ENCODE measurements around the gene RAB31.

RAB31 gene

GRCh38 chr18:9684881-9685614 lies 23.1 kb upstream of the RAB31 start:
- Histone ChIP-seq H3K4me1 (ENCODE audit: insufficient read depth, low read length) (0 out of 2 replicates have a peak, but pooled peaks cover 7% of the 10 kb centered on the region), H3K9me3 (ENCODE audit: control insufficient read depth, insufficient read depth, low read length) (no peaks in the 10 kb centered on the region), H3K9ac (ENCODE audit: low read depth, low read length) (no peak overlapping the region), H3K36me3 (ENCODE audit: insufficient read depth, low read length) (no peaks in the 10 kb centered on the region)

- 0 out of 2 replicates have a peak, but pooled peaks cover 7% of the 10 kb centered on the region for H3K4me1 ChIP-seq (ENCODE audit: insufficient read depth, low read length)
- no peak overlapping the region for H3K9ac ChIP-seq (ENCODE audit: low read depth, low read length)
- H3K36me3 ChIP-seq (ENCODE audit: insufficient read depth, low read length) = no peaks in the 10 kb centered on the region
- H3K9me3 ChIP-seq (ENCODE audit: control insufficient read depth, insufficient read depth, low read length) = no peaks in the 10 kb centered on the region
Observed at GRCh38 chr18:9685615-9685890, 22.5 kb upstream of the RAB31 start.

GRCh38 chr18:9688036-9688741 lies 19.9 kb upstream of the RAB31 start:
- no peaks in the 10 kb centered on the region for H3K9me3 ChIP-seq (ENCODE audit: control insufficient read depth, insufficient read depth, low read length)
- no peak overlapping the region for H3K9ac ChIP-seq (ENCODE audit: low read depth, low read length)
- 0 out of 2 replicates have a peak, but pooled peaks cover 7% of the 10 kb centered on the region for H3K4me1 ChIP-seq (ENCODE audit: insufficient read depth, low read length)
- no peaks in the 10 kb centered on the region for H3K36me3 ChIP-seq (ENCODE audit: insufficient read depth, low read length)

- Histone ChIP-seq H3K9ac (ENCODE audit: low read depth, low read length) (no peak overlapping the region), H3K4me1 (ENCODE audit: insufficient read depth, low read length) (0 out of 2 replicates have a peak, but pooled peaks cover 7% of the 10 kb centered on the region), H3K36me3 (ENCODE audit: insufficient read depth, low read length) (no peaks in the 10 kb centered on the region), H3K9me3 (ENCODE audit: control insufficient read depth, insufficient read depth, low read length) (no peaks in the 10 kb centered on the region)
Observed at GRCh38 chr18:9689253-9689652, 18.8 kb upstream of the RAB31 start.

- Histone ChIP-seq H3K9ac (ENCODE audit: low read depth, low read length) (no peak overlapping the region), H3K4me1 (ENCODE audit: insufficient read depth, low read length) (0 out of 2 replicates have a peak, but pooled peaks cover 7% of the 10 kb centered on the region), H3K9me3 (ENCODE audit: control insufficient read depth, insufficient read depth, low read length) (no peaks in the 10 kb centered on the region), H3K36me3 (ENCODE audit: insufficient read depth, low read length) (no peaks in the 10 kb centered on the region)
Observed at GRCh38 chr18:9690418-9691188, 17.5 kb upstream of the RAB31 start.

GRCh38 chr18:9691235-9691634 lies 16.9 kb upstream of the RAB31 start:
- Histone ChIP-seq H3K9me3 (ENCODE audit: control insufficient read depth, insufficient read depth, low read length) (no peaks in the 10 kb centered on the region), H3K9ac (ENCODE audit: low read depth, low read length) (no peak overlapping the region), H3K4me1 (ENCODE audit: insufficient read depth, low read length) (0 out of 2 replicates have a peak, but pooled peaks cover 7% of the 10 kb centered on the region), H3K36me3 (ENCODE audit: insufficient read depth, low read length) (no peaks in the 10 kb centered on the region)

GRCh38 chr18:9694174-9694573 lies 13.9 kb upstream of the RAB31 start:
- H3K9me3 ChIP-seq (ENCODE audit: control insufficient read depth, insufficient read depth, low read length) = no peaks in the 10 kb centered on the region
- H3K9ac ChIP-seq (ENCODE audit: low read depth, low read length) = no peak overlapping the region
- H3K4me1 ChIP-seq (ENCODE audit: insufficient read depth, low read length) = no peaks in the 10 kb centered on the region
- H3K36me3 ChIP-seq (ENCODE audit: insufficient read depth, low read length) = no peaks in the 10 kb centered on the region

GRCh38 chr18:9694952-9695495 lies 13.1 kb upstream of the RAB31 start:
- Histone ChIP-seq H3K36me3 (ENCODE audit: insufficient read depth, low read length) (no peaks in the 10 kb centered on the region), H3K9me3 (ENCODE audit: control insufficient read depth, insufficient read depth, low read length) (no peaks in the 10 kb centered on the region), H3K9ac (ENCODE audit: low read depth, low read length) (no peak overlapping the region), H3K4me1 (ENCODE audit: insufficient read depth, low read length) (peaks cover under 1% of the 10 kb centered on the region; the same call in 1 of the 2 replicates)

- Histone ChIP-seq H3K4me1 (ENCODE audit: insufficient read depth, low read length) (peaks cover 4% of the 10 kb centered on the region; the same call in 1 of the 2 replicates), H3K9me3 (ENCODE audit: control insufficient read depth, insufficient read depth, low read length) (no peaks in the 10 kb centered on the region), H3K9ac (ENCODE audit: low read depth, low read length) (no peak overlapping the region), H3K36me3 (ENCODE audit: insufficient read depth, low read length) (no peaks in the 10 kb centered on the region)
Observed at GRCh38 chr18:9695605-9696004, 12.5 kb upstream of the RAB31 start.

- H3K9me3 ChIP-seq (ENCODE audit: control insufficient read depth, insufficient read depth, low read length) = no peaks in the 10 kb centered on the region
- H3K4me1 ChIP-seq (ENCODE audit: insufficient read depth, low read length) = peaks cover 4% of the 10 kb centered on the region; the same call in 1 of the 2 replicates
- H3K9ac ChIP-seq (ENCODE audit: low read depth, low read length) = no peak overlapping the region
- no peaks in the 10 kb centered on the region for H3K36me3 ChIP-seq (ENCODE audit: insufficient read depth, low read length)
Observed at GRCh38 chr18:9696112-9696511, 12.0 kb upstream of the RAB31 start.

GRCh38 chr18:9696701-9697100 lies 11.4 kb upstream of the RAB31 start:
- Histone ChIP-seq H3K9ac (ENCODE audit: low read depth, low read length) (no peak overlapping the region), H3K4me1 (ENCODE audit: insufficient read depth, low read length) (peaks cover 4% of the 10 kb centered on the region; the same call in 1 of the 2 replicates), H3K9me3 (ENCODE audit: control insufficient read depth, insufficient read depth, low read length) (no peaks in the 10 kb centered on the region), H3K36me3 (ENCODE audit: insufficient read depth, low read length) (no peaks in the 10 kb centered on the region)

GRCh38 chr18:9697121-9697520 lies 11.0 kb upstream of the RAB31 start:
- Histone ChIP-seq H3K9me3 (ENCODE audit: control insufficient read depth, insufficient read depth, low read length) (no peaks in the 10 kb centered on the region), H3K36me3 (ENCODE audit: insufficient read depth, low read length) (no peaks in the 10 kb centered on the region), H3K9ac (ENCODE audit: low read depth, low read length) (no peak overlapping the region), H3K4me1 (ENCODE audit: insufficient read depth, low read length) (peaks cover 5% of the 10 kb centered on the region; the same call in 1 of the 2 replicates)

GRCh38 chr18:9698497-9698896 lies 9.6 kb upstream of the RAB31 start:
- Histone ChIP-seq H3K36me3 (ENCODE audit: insufficient read depth, low read length) (no peaks in the 10 kb centered on the region), H3K9ac (ENCODE audit: low read depth, low read length) (no peak overlapping the region), H3K4me1 (ENCODE audit: insufficient read depth, low read length) (peaks cover 9% of the 10 kb centered on the region; the same call in 1 of the 2 replicates), H3K9me3 (ENCODE audit: control insufficient read depth, insufficient read depth, low read length) (no peaks in the 10 kb centered on the region)

GRCh38 chr18:9700261-9700796 lies 7.8 kb upstream of the RAB31 start:
- Histone ChIP-seq H3K9me3 (ENCODE audit: control insufficient read depth, insufficient read depth, low read length) (no peaks in the 10 kb centered on the region), H3K36me3 (ENCODE audit: insufficient read depth, low read length) (no peaks in the 10 kb centered on the region), H3K9ac (ENCODE audit: low read depth, low read length) (no peak overlapping the region), H3K4me1 (ENCODE audit: insufficient read depth, low read length) (peaks cover 9% of the 10 kb centered on the region; the same call in 1 of the 2 replicates)

Measured in ES-I3 (cell line).